ENCODE data around the gene NEK8. TPM values are rescaled to one million over a fixed set of nuclear protein-coding genes. Genes with fewer than 3 reads are reported as not detected.
A peak's percentile ranks its signal among the peaks of the same experiment; 100 is the strongest.

The NEK8 gene
- total RNA-seq, 1 donor from 2014 or later = 6.7 TPM

- Mint-ChIP-seq H3K36me3 (ENCODE audit: low read depth, unreplicated experiment) (peaks cover 38% of the 10 kb centered on the region), H3K27me3 (ENCODE audit: unreplicated experiment) (peaks cover 22% of the 10 kb centered on the region), H3K9me3 (ENCODE audit: unreplicated experiment) (peaks cover 4% of the 10 kb centered on the region), H3K27ac (ENCODE audit: unreplicated experiment) (no peak overlapping the region), H3K4me3 (ENCODE audit: unreplicated experiment) (no peak overlapping the region), H3K4me1 (ENCODE audit: unreplicated experiment) (peaks cover 39% of the 10 kb centered on the region)
- no peak for DNase-seq (ENCODE audit: low spot score)
- no peak for TF ChIP-seq CTCF (IDR thresholded peaks at IDR 0.05; ENCODE audit: unreplicated experiment)
Observed at GRCh38 chr17:28755486-28755885, 26.9 kb downstream of the NEK8 start.

- H3K36me3 Mint-ChIP-seq (ENCODE audit: low read depth, unreplicated experiment) = peaks cover 42% of the 10 kb centered on the region
- peak overlapping the region; percentile 38 for H3K4me3 Mint-ChIP-seq (ENCODE audit: unreplicated experiment)
- peaks cover 44% of the 10 kb centered on the region for H3K4me1 Mint-ChIP-seq (ENCODE audit: unreplicated experiment)
Observed at GRCh38 chr17:28756049-28756804, 27.6 kb downstream of the NEK8 start.

GRCh38 chr17:28758411-28759121, 30.0 kb downstream of the NEK8 start:
- Mint-ChIP-seq H3K27me3 (ENCODE audit: unreplicated experiment) (peaks cover 22% of the 10 kb centered on the region), H3K9me3 (ENCODE audit: unreplicated experiment) (peaks cover 4% of the 10 kb centered on the region), H3K27ac (ENCODE audit: unreplicated experiment) (peak overlapping the region; percentile 68), H3K4me3 (ENCODE audit: unreplicated experiment) (peak overlapping the region; percentile 83), H3K36me3 (ENCODE audit: low read depth, unreplicated experiment) (peaks cover 46% of the 10 kb centered on the region), H3K4me1 (ENCODE audit: unreplicated experiment) (peaks cover 55% of the 10 kb centered on the region)
- TF ChIP-seq CTCF (IDR thresholded peaks at IDR 0.05; ENCODE audit: unreplicated experiment) = no peak
- no peak for DNase-seq (ENCODE audit: low spot score)

More at GRCh38 chr17:28756049-28756804, 27.6 kb downstream of the NEK8 start:
- TF ChIP-seq CTCF (IDR thresholded peaks at IDR 0.05; ENCODE audit: unreplicated experiment) = no peak
- peaks cover 4% of the 10 kb centered on the region for H3K9me3 Mint-ChIP-seq (ENCODE audit: unreplicated experiment)
- DNase-seq (ENCODE audit: low spot score) = no peak
- H3K27me3 Mint-ChIP-seq (ENCODE audit: unreplicated experiment) = peaks cover 22% of the 10 kb centered on the region
- peak overlapping the region; percentile 10 for H3K27ac Mint-ChIP-seq (ENCODE audit: unreplicated experiment)

GRCh38 chr17:28759256-28759865, 30.8 kb downstream of the NEK8 start:
- Mint-ChIP-seq H3K27ac (ENCODE audit: unreplicated experiment) (peak overlapping the region; percentile 68), H3K27me3 (ENCODE audit: unreplicated experiment) (peaks cover 21% of the 10 kb centered on the region), H3K36me3 (ENCODE audit: low read depth, unreplicated experiment) (peaks cover 46% of the 10 kb centered on the region), H3K9me3 (ENCODE audit: unreplicated experiment) (peaks cover 4% of the 10 kb centered on the region), H3K4me1 (ENCODE audit: unreplicated experiment) (peaks cover 57% of the 10 kb centered on the region), H3K4me3 (ENCODE audit: unreplicated experiment) (peak overlapping the region; percentile 83)
- no peak for TF ChIP-seq CTCF (IDR thresholded peaks at IDR 0.05; ENCODE audit: unreplicated experiment)
- no peak for DNase-seq (ENCODE audit: low spot score)
